WTC11 (cell line): ENCODE measurements around the gene SCIMP. TPM values are rescaled to one million over a fixed set of nuclear protein-coding genes. Genes with fewer than 3 reads are reported as not detected.

Experiments used
- ATAC-seq: fragments of 200-7000 bp; cut with Tn5 transposase; 2 replicates; pipeline ENCODE4 v1.10.0; 2021; ENCODE audit warnings: mild to moderate bottlenecking, moderate library complexity
- Bru-seq: library from RNA; stranded (reverse); fragments of 400-500 nt; gene quantifications from one replicate; lab custom pipeline; 2021; lab: Mats Ljungman, UMichigan
- CTCF ChIA-PET: fragments of 300-600 bp; sonication (Branson Sonifier 250); formaldehyde crosslinking; loops from one replicate; lab custom pipeline; 2021; ENCODE audit warnings: antibody characterized with exemption; lab: Charles Lee
- POLR2A ChIA-PET: fragments of 350-600 bp; sonication (Branson Sonifier 250); formaldehyde crosslinking; loops from one replicate; lab custom pipeline; 2021; ENCODE audit warnings: antibody characterized with exemption; lab: Charles Lee
- DNase-seq: peaks from one replicate; pipeline ENCODE4 v3.0.0; 2021; ENCODE audit warnings: low spot score
- H3K27ac Mint-ChIP-seq: 2 replicates; pipeline ENCODE4 v1.8.0; 2021; ENCODE audit warnings: mixed read lengths
- H3K27me3 Mint-ChIP-seq: 2 replicates; pipeline ENCODE4 v1.8.0; 2021; ENCODE audit warnings: low read depth, mild to moderate bottlenecking, moderate library complexity, mixed read lengths
- H3K36me3 Mint-ChIP-seq: 2 replicates; pipeline ENCODE4 v1.8.0; 2021; ENCODE audit warnings: mixed read lengths
- H3K4me1 Mint-ChIP-seq: 2 replicates; pipeline ENCODE4 v1.8.0; 2022; ENCODE audit warnings: mixed read lengths
- H3K4me3 Mint-ChIP-seq: 2 replicates; pipeline ENCODE4 v1.8.0; 2021; ENCODE audit warnings: mild to moderate bottlenecking, moderate library complexity, mixed read lengths
- H3K9me3 Mint-ChIP-seq: 2 replicates; pipeline ENCODE4 v1.8.0; 2021; ENCODE audit warnings: mixed read lengths
- CREM ChIP-seq: sonication (generic); formaldehyde crosslinking; IDR thresholded peaks from 2 replicates; pipeline ENCODE4 v1.8.1; 2022; ENCODE audit warnings: mild to moderate bottlenecking, missing genetic modification reagents, moderate library complexity
- EMX1 ChIP-seq: fragments of 250-450 bp; sonication (Bioruptor Pico); IDR thresholded peaks from 2 replicates; pipeline ENCODE4 v1.8.0; 2021; ENCODE audit warnings: mild to moderate bottlenecking
- JAZF1 ChIP-seq: fragments of 250-450 bp; sonication (Bioruptor Pico); IDR thresholded peaks from 2 replicates; pipeline ENCODE4 v1.9.0; 2021; ENCODE audit warnings: moderate library complexity, mild to moderate bottlenecking, inconsistent platforms
- KAT7 ChIP-seq: sonication (generic); formaldehyde crosslinking; IDR thresholded peaks from 2 replicates; pipeline ENCODE4 v1.8.1; 2023; ENCODE audit warnings: missing genetic modification reagents, mild to moderate bottlenecking, borderline replicate concordance
- NFYB ChIP-seq: sonication (generic); formaldehyde crosslinking; conservative IDR thresholded peaks from 2 replicates; pipeline ENCODE4 v1.8.0; 2022; ENCODE audit warnings: low read depth, missing genetic modification reagents
- PRRX2 ChIP-seq: fragments of 250-450 bp; sonication (Bioruptor Pico); IDR thresholded peaks from 2 replicates; pipeline ENCODE4 v1.8.0; 2021; ENCODE audit warnings: mild to moderate bottlenecking
- SMAD3 ChIP-seq: sonication (generic); formaldehyde crosslinking; IDR thresholded peaks from 2 replicates; pipeline ENCODE4 v1.8.0; 2022; ENCODE audit warnings: missing genetic modification reagents, mild to moderate bottlenecking, borderline replicate concordance
- ZBTB21 ChIP-seq: sonication (generic); formaldehyde crosslinking; IDR thresholded peaks from 2 replicates; pipeline ENCODE4 v1.8.1; 2023; ENCODE audit warnings: mild to moderate bottlenecking, missing genetic modification reagents, borderline replicate concordance
- long read RNA-seq, 3 experiments: library from RNA in 1 of 3; library from capped mRNA in 1 of 3; library from polyadenylated mRNA in 1 of 3; unstranded in 2 of 3; stranded (forward) in 1 of 3; transcript quantifications; one replicate each; pipeline ENCODE4 v2.0.0, GENCODE V29; 2021
- total RNA-seq: library from RNA; stranded (reverse); gene quantifications from 3 replicates; pipeline ENCODE4 v1.2.3, GENCODE V29; 2021
- TF ChIP-seq, protein P1 (sequence below): sonication (generic); formaldehyde crosslinking; conservative IDR thresholded peaks from 2 replicates; pipeline ENCODE4 v1.8.1; 2022; ENCODE audit warnings: mild to moderate bottlenecking, missing genetic modification reagents
- TF ChIP-seq, protein P2 (sequence below): fragments of 250-450 bp; sonication (Bioruptor Pico); IDR thresholded peaks from 2 replicates; pipeline ENCODE4 v1.9.0; 2021; ENCODE audit warnings: moderate library complexity, mild to moderate bottlenecking, inconsistent platforms, borderline replicate concordance
- TF ChIP-seq, protein P3 (sequence below): sonication (generic); formaldehyde crosslinking; conservative IDR thresholded peaks from 2 replicates; pipeline ENCODE4 v1.8.1; 2023; ENCODE audit warnings: mild to moderate bottlenecking, low read depth, missing genetic modification reagents, moderate library complexity
- TF ChIP-seq, protein P4 (sequence below): fragments of 250-450 bp; sonication (Bioruptor Pico); IDR thresholded peaks from 2 replicates; pipeline ENCODE4 v1.9.0; 2021; ENCODE audit warnings: mild to moderate bottlenecking
- TF ChIP-seq, protein P5 (sequence below): sonication (generic); formaldehyde crosslinking; IDR thresholded peaks from 2 replicates; pipeline ENCODE4 v1.8.1; 2023; ENCODE audit warnings: mild to moderate bottlenecking, missing genetic modification reagents
- TF ChIP-seq, protein P6 (sequence below): sonication (generic); formaldehyde crosslinking; IDR thresholded peaks from 2 replicates; pipeline ENCODE4 v1.8.1; 2022; ENCODE audit warnings: mild to moderate bottlenecking, moderate library complexity, missing genetic modification reagents

The SCIMP gene
- total RNA-seq: not detected in 3 replicates
- Bru-seq, nascent RNA: not detected
- long read RNA-seq, experiment 1: 0 reads
- long read RNA-seq, experiment 2: 0 reads
- long read RNA-seq, experiment 3: 0 reads

DNA sequence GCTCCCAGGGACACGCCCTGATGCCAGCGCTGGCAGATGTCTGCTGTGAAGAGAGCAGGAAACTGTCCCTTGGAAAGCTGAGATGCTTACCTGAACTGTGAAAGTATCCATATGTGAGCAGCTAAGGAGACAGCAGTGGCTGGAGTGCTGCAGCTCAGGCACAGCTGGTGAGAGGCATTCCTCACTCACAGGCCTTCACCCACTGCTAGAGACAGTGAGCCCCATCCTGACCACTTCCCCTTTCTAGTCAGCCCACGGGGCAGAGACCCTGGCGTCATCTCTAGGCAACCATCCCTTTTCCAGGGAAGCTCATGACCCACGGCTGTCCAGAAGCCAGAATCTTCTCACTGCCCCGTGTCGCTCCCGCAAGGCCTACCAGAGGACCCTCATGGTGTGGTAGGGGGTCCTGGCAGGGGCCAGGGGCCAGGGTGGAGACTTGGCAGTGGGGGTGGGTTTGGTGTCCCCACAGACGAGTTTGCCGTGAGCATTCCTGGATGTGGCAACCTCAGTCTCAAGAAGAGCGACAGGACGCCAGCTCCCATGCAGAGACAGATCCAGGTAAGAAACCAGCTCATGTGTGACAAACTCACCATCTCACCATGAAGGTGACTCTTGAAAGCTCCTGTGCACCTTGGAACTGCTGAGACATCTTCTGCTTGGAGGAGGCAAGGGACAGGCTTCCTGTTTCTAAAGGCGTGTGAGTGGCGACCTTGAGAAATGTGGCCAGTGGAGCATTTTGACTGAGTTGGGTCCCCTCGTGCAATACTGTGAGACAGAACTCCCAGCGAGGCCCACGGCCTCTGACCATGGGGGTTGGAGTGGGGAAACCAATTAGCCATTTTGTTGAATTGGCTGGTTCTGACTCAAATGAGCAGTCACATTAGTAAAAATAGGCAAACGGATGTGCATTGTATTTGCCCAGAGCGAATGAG lies at the start of gene SCIMP:
TSS of gene SCIMP (minus strand) at position 216 of the 932 bp plus-strand sequence. CDS start at position 111, 105 bp downstream.
- Mint-ChIP-seq H3K36me3 (no peaks in the 10 kb centered on the region), H3K4me1 (no peaks in the 10 kb centered on the region; the same call in 1 of the 2 replicates), H3K27ac (no peak within 1 kb of the TSS)
- ATAC-seq: no peak
- TF ChIP-seq, protein P1, sequence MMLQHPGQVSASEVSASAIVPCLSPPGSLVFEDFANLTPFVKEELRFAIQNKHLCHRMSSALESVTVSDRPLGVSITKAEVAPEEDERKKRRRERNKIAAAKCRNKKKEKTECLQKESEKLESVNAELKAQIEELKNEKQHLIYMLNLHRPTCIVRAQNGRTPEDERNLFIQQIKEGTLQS (CRISPR knock-in tag): no peak
- TF ChIP-seq, protein P2, sequence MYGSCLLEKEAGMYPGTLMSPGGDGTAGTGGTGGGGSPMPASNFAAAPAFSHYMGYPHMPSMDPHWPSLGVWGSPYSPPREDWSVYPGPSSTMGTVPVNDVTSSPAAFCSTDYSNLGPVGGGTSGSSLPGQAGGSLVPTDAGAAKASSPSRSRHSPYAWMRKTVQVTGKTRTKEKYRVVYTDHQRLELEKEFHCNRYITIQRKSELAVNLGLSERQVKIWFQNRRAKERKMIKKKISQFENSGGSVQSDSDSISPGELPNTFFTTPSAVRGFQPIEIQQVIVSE (CRISPR knock-in tag): no peak
- no peak for TF ChIP-seq ZBTB21 (CRISPR knock-in tag)
- TF ChIP-seq, protein P3, sequence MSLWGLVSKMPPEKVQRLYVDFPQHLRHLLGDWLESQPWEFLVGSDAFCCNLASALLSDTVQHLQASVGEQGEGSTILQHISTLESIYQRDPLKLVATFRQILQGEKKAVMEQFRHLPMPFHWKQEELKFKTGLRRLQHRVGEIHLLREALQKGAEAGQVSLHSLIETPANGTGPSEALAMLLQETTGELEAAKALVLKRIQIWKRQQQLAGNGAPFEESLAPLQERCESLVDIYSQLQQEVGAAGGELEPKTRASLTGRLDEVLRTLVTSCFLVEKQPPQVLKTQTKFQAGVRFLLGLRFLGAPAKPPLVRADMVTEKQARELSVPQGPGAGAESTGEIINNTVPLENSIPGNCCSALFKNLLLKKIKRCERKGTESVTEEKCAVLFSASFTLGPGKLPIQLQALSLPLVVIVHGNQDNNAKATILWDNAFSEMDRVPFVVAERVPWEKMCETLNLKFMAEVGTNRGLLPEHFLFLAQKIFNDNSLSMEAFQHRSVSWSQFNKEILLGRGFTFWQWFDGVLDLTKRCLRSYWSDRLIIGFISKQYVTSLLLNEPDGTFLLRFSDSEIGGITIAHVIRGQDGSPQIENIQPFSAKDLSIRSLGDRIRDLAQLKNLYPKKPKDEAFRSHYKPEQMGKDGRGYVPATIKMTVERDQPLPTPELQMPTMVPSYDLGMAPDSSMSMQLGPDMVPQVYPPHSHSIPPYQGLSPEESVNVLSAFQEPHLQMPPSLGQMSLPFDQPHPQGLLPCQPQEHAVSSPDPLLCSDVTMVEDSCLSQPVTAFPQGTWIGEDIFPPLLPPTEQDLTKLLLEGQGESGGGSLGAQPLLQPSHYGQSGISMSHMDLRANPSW: no peak
- TF ChIP-seq, protein P4, sequence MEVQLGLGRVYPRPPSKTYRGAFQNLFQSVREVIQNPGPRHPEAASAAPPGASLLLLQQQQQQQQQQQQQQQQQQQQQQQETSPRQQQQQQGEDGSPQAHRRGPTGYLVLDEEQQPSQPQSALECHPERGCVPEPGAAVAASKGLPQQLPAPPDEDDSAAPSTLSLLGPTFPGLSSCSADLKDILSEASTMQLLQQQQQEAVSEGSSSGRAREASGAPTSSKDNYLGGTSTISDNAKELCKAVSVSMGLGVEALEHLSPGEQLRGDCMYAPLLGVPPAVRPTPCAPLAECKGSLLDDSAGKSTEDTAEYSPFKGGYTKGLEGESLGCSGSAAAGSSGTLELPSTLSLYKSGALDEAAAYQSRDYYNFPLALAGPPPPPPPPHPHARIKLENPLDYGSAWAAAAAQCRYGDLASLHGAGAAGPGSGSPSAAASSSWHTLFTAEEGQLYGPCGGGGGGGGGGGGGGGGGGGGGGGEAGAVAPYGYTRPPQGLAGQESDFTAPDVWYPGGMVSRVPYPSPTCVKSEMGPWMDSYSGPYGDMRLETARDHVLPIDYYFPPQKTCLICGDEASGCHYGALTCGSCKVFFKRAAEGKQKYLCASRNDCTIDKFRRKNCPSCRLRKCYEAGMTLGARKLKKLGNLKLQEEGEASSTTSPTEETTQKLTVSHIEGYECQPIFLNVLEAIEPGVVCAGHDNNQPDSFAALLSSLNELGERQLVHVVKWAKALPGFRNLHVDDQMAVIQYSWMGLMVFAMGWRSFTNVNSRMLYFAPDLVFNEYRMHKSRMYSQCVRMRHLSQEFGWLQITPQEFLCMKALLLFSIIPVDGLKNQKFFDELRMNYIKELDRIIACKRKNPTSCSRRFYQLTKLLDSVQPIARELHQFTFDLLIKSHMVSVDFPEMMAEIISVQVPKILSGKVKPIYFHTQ (CRISPR knock-in tag): no peak
- no peak for TF ChIP-seq KAT7 (CRISPR knock-in tag)
- TF ChIP-seq SMAD3 (CRISPR knock-in tag): no peak
- no peak for TF ChIP-seq NFYB
- no peak for TF ChIP-seq JAZF1 (CRISPR knock-in tag)
- TF ChIP-seq, protein P5, sequence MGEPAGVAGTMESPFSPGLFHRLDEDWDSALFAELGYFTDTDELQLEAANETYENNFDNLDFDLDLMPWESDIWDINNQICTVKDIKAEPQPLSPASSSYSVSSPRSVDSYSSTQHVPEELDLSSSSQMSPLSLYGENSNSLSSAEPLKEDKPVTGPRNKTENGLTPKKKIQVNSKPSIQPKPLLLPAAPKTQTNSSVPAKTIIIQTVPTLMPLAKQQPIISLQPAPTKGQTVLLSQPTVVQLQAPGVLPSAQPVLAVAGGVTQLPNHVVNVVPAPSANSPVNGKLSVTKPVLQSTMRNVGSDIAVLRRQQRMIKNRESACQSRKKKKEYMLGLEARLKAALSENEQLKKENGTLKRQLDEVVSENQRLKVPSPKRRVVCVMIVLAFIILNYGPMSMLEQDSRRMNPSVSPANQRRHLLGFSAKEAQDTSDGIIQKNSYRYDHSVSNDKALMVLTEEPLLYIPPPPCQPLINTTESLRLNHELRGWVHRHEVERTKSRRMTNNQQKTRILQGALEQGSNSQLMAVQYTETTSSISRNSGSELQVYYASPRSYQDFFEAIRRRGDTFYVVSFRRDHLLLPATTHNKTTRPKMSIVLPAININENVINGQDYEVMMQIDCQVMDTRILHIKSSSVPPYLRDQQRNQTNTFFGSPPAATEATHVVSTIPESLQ (CRISPR knock-in tag): no peak
- TF ChIP-seq EMX1 (CRISPR knock-in tag): no peak
- TF ChIP-seq CREM: no peak
- TF ChIP-seq PRRX2: no peak
- TF ChIP-seq, protein P6, sequence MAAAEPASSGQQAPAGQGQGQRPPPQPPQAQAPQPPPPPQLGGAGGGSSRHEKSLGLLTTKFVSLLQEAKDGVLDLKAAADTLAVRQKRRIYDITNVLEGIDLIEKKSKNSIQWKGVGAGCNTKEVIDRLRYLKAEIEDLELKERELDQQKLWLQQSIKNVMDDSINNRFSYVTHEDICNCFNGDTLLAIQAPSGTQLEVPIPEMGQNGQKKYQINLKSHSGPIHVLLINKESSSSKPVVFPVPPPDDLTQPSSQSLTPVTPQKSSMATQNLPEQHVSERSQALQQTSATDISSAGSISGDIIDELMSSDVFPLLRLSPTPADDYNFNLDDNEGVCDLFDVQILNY (CRISPR knock-in tag): no peak
- TF ChIP-seq, all 79 proteins: peak for 0
- H3K9me3 Mint-ChIP-seq: no peaks in the 10 kb centered on the region
- no peak for DNase-seq
- no peaks in the 10 kb centered on the region; the same call in 1 of the 2 replicates for H3K27me3 Mint-ChIP-seq
- ChIA-PET POLR2A (interaction anchor here (0.6 kb wide), 1 partner anchor 30 kb away, joined by 4 read pairs; no protein-coding TSS in a partner anchor), CTCF (no interaction called here)
- H3K4me3 Mint-ChIP-seq: no peak within 1 kb of the TSS
